A549 (cell line): ENCODE measurements around the gene TOPBP1. TPM values are rescaled to one million over a fixed set of nuclear protein-coding genes. Genes with fewer than 3 reads are reported as not detected.

Experiments
- ATAC-seq, 2 experiments: fragments of 200-7000 bp in 1 of 2; fragments of >200 bp in 1 of 2; cut with Nextera tagmentation in 1 of 2; cut with Tn5 transposase in 1 of 2; 3 replicates each; pipeline versions ENCODE4 v1.8.0 to v1.9.1; 2018 to 2020; ENCODE audit warnings: mild to moderate bottlenecking in 1 of 2, moderate library complexity in 1 of 2
- CTCF ChIA-PET: fragments of 300-600 bp; sonication (Branson Sonifier 250); formaldehyde crosslinking; extraction: SDS; loops from one replicate; lab custom pipeline; 2021; ENCODE audit warnings: antibody characterized with exemption, inconsistent platforms; lab: Yijun Ruan, JAX
- POLR2A ChIA-PET: fragments of 350-600 bp; formaldehyde crosslinking; extraction: SDS; loops from one replicate; lab custom pipeline; 2021; ENCODE audit warnings: antibody characterized with exemption, inconsistent platforms; lab: Yijun Ruan, JAX
- DNase-seq, 2 experiments: peaks; one replicate each; pipeline versions ENCODE4 v3.0.0 to v3.0.0-alpha.2; 2011 to 2016; ENCODE audit warnings: low read depth in 1 of 2, low spot score in 1 of 2
- FAIRE-seq: peaks from 2 replicates; lab custom pipeline; 2011; peaks lifted over from hg19 to GRCh38; lab: Jason Lieb, UNC
- H3K27ac ChIP-seq, 2 experiments: fragments of >200 bp; sonication (Bioruptor Twin); formaldehyde crosslinking; 3 replicates each; pipeline ENCODE4 v1.5.1; 2016 to 2017
- H3K4me1 ChIP-seq: fragments of >200 bp; sonication (Bioruptor Twin); formaldehyde crosslinking; 3 replicates; pipeline ENCODE4 v1.6.1; 2016
- H3K4me2 ChIP-seq: fragments of >200 bp; sonication (Bioruptor Twin); formaldehyde crosslinking; 3 replicates; pipeline ENCODE4 v1.6.1; 2016
- H3K4me3 ChIP-seq: fragments of >200 bp; sonication (Bioruptor Twin); formaldehyde crosslinking; 3 replicates; pipeline ENCODE4 v1.5.1; 2016
- H3K9me3 ChIP-seq: fragments of >200 bp; sonication (Bioruptor Twin); formaldehyde crosslinking; 3 replicates; pipeline ENCODE4 v1.6.1; 2016
- BCL3 ChIP-seq: fragments of >200 bp; sonication (Bioruptor Twin); formaldehyde crosslinking; IDR thresholded peaks from 3 replicates; pipeline ENCODE4 v1.6.1; 2016
- BHLHE40 ChIP-seq: IDR thresholded peaks from 2 replicates; pipeline ENCODE4 v1.6.1; 2012; ENCODE audit warnings: low read depth, low read length, inconsistent platforms
- CHD4 ChIP-seq: fragments of 200-600 bp; sonication (generic); IDR thresholded peaks from 2 replicates; pipeline ENCODE4 v1.6.1; 2016; ENCODE audit warnings: antibody characterized with exemption, mild to moderate bottlenecking, borderline replicate concordance
- E2F6 ChIP-seq: IDR thresholded peaks from 2 replicates; pipeline ENCODE4 v1.6.1; 2012; ENCODE audit warnings: low read depth, borderline replicate concordance
- EP300 ChIP-seq, 2 experiments: fragments of >200 bp; sonication (Bioruptor Twin); formaldehyde crosslinking; IDR thresholded peaks; 2 replicates in 1 of 2; 3 replicates in 1 of 2; pipeline ENCODE4 v1.6.1; 2016 to 2017
- GATA3 ChIP-seq: IDR thresholded peaks from 2 replicates; pipeline ENCODE4 v1.6.1; 2012; ENCODE audit warnings: borderline replicate concordance
- HOXB5 ChIP-seq: fragments of 250-450 bp; sonication (Bioruptor Pico); IDR thresholded peaks from 2 replicates; pipeline ENCODE4 v1.5.0; 2020; ENCODE audit warnings: mild to moderate bottlenecking, moderate library complexity
- JUN ChIP-seq, 2 experiments: fragments of >200 bp; sonication (Bioruptor Twin); formaldehyde crosslinking; IDR thresholded peaks; 2 replicates in 1 of 2; 3 replicates in 1 of 2; pipeline ENCODE4 v1.6.1; 2016 to 2017
- JUNB ChIP-seq: fragments of >200 bp; sonication (Bioruptor Twin); formaldehyde crosslinking; IDR thresholded peaks from 2 replicates; pipeline ENCODE4 v1.6.1; 2016
- MAX ChIP-seq: IDR thresholded peaks from 2 replicates; pipeline ENCODE4 v1.6.1; 2012
- MYC ChIP-seq: IDR thresholded peaks from 2 replicates; pipeline ENCODE4 v1.6.1; 2012; ENCODE audit warnings: mild to moderate bottlenecking, inconsistent platforms, low read length, improper control_type of control experiment, borderline replicate concordance
- NPAS2 ChIP-seq: fragments of 250-450 bp; sonication (Bioruptor Pico); IDR thresholded peaks from 2 replicates; pipeline ENCODE4 v1.8.0; 2022; ENCODE audit warnings: mild to moderate bottlenecking, moderate library complexity, borderline replicate concordance
- NR3C1 ChIP-seq: fragments of >200 bp; sonication (Bioruptor Twin); formaldehyde crosslinking; IDR thresholded peaks from 3 replicates; pipeline ENCODE4 v1.6.1; 2017
- POLR2A ChIP-seq: IDR thresholded peaks from 2 replicates; pipeline ENCODE4 v1.6.1; 2012; ENCODE audit warnings: mild to moderate bottlenecking, low read length
- RFX5 ChIP-seq: fragments of 450-650 bp; IDR thresholded peaks from 2 replicates; pipeline ENCODE4 v1.7.1; 2014; ENCODE audit warnings: antibody characterized with exemption, mild to moderate bottlenecking, moderate library complexity
- RNF2 ChIP-seq: fragments of 200-600 bp; sonication (generic); IDR thresholded peaks from 2 replicates; pipeline ENCODE4 v1.6.1; 2016; ENCODE audit warnings: low read depth, mild to moderate bottlenecking, antibody characterized with exemption, moderate library complexity, borderline replicate concordance
- ZFP36 ChIP-seq: fragments of 450-650 bp; IDR thresholded peaks from 2 replicates; pipeline ENCODE4 v1.6.1; 2014; ENCODE audit warnings: borderline replicate concordance; ENCODE audit not compliant: partially characterized antibody
- WGBS: methylation state at CpG from one replicate; pipeline ENCODE4 v1.1.6; 2017; ENCODE audit errors: missing lambda C conversion rate; 5-methylcytosine and 5-hydroxymethylcytosine counted together
- polyA plus RNA-seq, 4 experiments: library from polyadenylated mRNA; depleted of rRNA in 3 of 4; stranded (reverse); fragments of >200 nt; fragmentation: RNase III in 1 of 4; extraction: RNeasy Plus Mini Kit Qiagen cat#74134 plus additional on column Dnase treatment in 1 of 4; gene quantifications; 2 replicates in 3 of 4; 3 replicates in 1 of 4; pipeline ENCODE4 v1.2.3, GENCODE V29; 2011 to 2017
- TF ChIP-seq, protein P1 (sequence below): IDR thresholded peaks from 2 replicates; pipeline ENCODE4 v1.6.1; 2012
- TF ChIP-seq, protein P2 (sequence below): fragments of 250-450 bp; sonication (Bioruptor Pico); IDR thresholded peaks from 2 replicates; pipeline ENCODE4 v1.5.0; 2021; ENCODE audit warnings: mild to moderate bottlenecking, moderate library complexity, borderline replicate concordance

Gene TOPBP1
- polyA plus RNA-seq, 2 of the 4 experiments (the other 2 are of a cell fraction), result 32.6 to 56.2 TPM

- H3K4me3 ChIP-seq, result no peak overlapping the region
- DNase-seq (no peak), ATAC-seq (no peak; a peak in 2 of 6 replicates), FAIRE-seq (no peak)
- H3K4me2 ChIP-seq, result no peak overlapping the region
- ChIA-PET POLR2A (interaction anchor here (1.4 kb wide), 1 partner anchor 25 kb away, joined by 3 read pairs; no protein-coding TSS in a partner anchor), CTCF (no interaction called here)
- no peak overlapping the region for H3K27ac ChIP-seq
- no peaks in the 10 kb centered on the region for H3K9me3 ChIP-seq
- WGBS, result 86% methylated on average over 3 of the region's 3 CpGs
- no peak for TF ChIP-seq HOXB5 (CRISPR knock-in tag)
- TF ChIP-seq, protein P1, sequence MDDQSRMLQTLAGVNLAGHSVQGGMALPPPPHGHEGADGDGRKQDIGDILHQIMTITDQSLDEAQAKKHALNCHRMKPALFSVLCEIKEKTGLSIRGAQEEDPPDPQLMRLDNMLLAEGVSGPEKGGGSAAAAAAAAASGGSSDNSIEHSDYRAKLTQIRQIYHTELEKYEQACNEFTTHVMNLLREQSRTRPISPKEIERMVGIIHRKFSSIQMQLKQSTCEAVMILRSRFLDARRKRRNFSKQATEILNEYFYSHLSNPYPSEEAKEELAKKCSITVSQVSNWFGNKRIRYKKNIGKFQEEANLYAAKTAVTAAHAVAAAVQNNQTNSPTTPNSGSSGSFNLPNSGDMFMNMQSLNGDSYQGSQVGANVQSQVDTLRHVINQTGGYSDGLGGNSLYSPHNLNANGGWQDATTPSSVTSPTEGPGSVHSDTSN, result no peak
- no peak for TF ChIP-seq EP300 (IDR thresholded peaks at IDR 0.05)
- TF ChIP-seq NPAS2 (CRISPR knock-in tag), result no peak
- no peak for TF ChIP-seq GATA3
- TF ChIP-seq RFX5, result no peak
- no peak for TF ChIP-seq JUN (IDR thresholded peaks at IDR 0.05)
- TF ChIP-seq CHD4, result no peak
- no peak for TF ChIP-seq POLR2A
- TF ChIP-seq BCL3, result no peak
- no peak for TF ChIP-seq ZFP36
- no peak for TF ChIP-seq NR3C1
- TF ChIP-seq MYC, result no peak
- TF ChIP-seq, protein P2, sequence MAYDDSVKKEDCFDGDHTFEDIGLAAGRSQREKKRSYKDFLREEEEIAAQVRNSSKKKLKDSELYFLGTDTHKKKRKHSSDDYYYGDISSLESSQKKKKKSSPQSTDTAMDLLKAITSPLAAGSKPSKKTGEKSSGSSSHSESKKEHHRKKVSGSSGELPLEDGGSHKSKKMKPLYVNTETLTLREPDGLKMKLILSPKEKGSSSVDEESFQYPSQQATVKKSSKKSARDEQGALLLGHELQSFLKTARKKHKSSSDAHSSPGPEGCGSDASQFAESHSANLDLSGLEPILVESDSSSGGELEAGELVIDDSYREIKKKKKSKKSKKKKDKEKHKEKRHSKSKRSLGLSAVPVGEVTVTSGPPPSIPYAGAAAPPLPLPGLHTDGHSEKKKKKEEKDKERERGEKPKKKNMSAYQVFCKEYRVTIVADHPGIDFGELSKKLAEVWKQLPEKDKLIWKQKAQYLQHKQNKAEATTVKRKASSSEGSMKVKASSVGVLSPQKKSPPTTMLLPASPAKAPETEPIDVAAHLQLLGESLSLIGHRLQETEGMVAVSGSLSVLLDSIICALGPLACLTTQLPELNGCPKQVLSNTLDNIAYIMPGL (CRISPR knock-in tag), result no peak
- no peak for TF ChIP-seq MAX
- H3K4me1 ChIP-seq, result no peaks in the 10 kb centered on the region
These were observed 63.3 kb downstream of the TOPBP1 start for GRCh38 chr3:133598405-133598804.

- CTCF ChIA-PET, result interaction anchor here (0.6 to 0.8 kb wide), 2 partner anchors 67 to 106 kb away, joined by 3 to 4 read pairs; partner anchors contain the start of gene TOPBP1
- TF ChIP-seq, protein P1, result no peak
- TF ChIP-seq MYC, result no peak
- no peak for TF ChIP-seq JUNB
- no peak for TF ChIP-seq RNF2
- TF ChIP-seq E2F6, result no peak
- TF ChIP-seq, protein P2 (CRISPR knock-in tag), result no peak
- no peak for TF ChIP-seq BHLHE40
- TF ChIP-seq POLR2A, result no peak
- peaks cover 12% of the 10 kb centered on the region; the same call in 2 of the 3 replicates for H3K4me1 ChIP-seq
- POLR2A ChIA-PET, result no interaction called here
- no peaks in the 10 kb centered on the region for H3K9me3 ChIP-seq
- no peak overlapping the region for H3K4me3 ChIP-seq
- H3K4me2 ChIP-seq, result no peak overlapping the region
- FAIRE-seq (no peak), ATAC-seq (no peak), DNase-seq (no peak)
- 82% methylated on average over 1 of the region's 1 CpG for WGBS
- H3K27ac ChIP-seq, result no peak overlapping the region
These were observed 66.4 kb downstream of the TOPBP1 start for GRCh38 chr3:133595341-133595740.
